ENCODE measurements around the gene SH3BGRL. TPM values are rescaled to one million over a fixed set of nuclear protein-coding genes. Genes with fewer than 3 reads are reported as not detected.
A peak's percentile ranks its signal among the peaks of the same experiment; 100 is the strongest.

SH3BGRL gene
- total RNA-seq (2014; rRNA removed; shearing (Covaris generic)) = 34.2 and 41.8 TPM in 2 replicates

DNA sequence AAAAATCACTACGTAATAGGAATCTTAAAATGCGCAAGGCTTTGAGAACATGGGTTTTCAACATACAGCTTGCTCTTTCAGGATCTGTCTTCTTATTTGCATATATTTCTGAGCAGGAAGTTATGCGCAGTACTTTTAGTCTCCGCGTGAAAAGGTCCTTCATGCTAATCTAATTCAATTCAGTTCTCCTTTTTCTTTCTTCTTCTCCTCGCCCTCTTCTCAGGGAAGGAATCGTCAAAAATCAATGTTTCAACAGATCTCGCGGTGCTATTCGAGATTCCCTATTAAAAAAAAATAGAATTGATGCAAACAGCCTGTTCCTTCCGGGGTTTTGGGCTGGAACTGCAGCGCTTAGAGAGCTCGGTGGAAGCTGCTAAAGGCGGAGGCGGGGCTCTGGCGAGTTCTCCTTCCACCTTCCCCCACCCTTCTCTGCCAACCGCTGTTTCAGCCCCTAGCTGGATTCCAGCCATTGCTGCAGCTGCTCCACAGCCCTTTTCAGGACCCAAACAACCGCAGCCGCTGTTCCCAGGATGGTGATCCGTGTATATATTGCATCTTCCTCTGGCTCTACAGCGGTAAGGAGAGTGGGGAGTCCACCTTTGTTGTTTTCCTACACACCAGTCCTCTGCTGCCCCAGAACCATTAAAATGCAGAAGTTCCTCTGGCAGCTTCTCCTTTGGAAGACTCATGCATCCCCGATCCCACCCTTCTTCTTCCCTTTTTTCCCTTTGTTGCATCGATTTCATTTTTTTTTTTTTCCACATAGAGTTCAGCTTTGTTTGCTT lies at the start of gene SH3BGRL, which contains the start of gene HMGN5:
TSS of gene SH3BGRL (plus strand) at position 432 of the 785 bp plus-strand sequence. CDS start at position 531, 99 bp downstream.
TSS of gene HMGN5 (minus strand) at position 243 of the 785 bp plus-strand sequence. CDS start 80,364 bp downstream, outside the sequence.
- peak; percentile 58 for DNase-seq (ENCODE audit: low spot score)

GRCh38 chrX:81168391-81168790 lies 33.5 kb upstream of the SH3BGRL start:
- no peak for DNase-seq (ENCODE audit: low spot score)

DNA sequence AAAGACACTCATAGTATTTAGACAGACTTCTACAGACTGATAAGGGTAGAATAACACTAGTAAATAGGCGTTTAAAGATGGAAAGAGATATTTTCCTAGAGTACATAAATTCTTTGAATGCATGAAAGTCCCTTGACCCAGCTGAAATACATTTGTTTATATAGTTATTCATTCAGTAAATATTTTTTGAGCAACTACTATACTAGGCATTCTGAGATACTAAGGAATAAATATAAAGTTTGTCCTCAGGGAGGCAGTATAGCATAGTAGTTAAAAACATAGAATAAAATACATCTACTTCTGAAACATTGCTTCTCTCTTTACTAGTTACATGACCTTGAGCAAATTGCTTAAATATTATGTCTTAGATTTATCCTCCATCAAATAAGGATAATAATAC lies 27.6 kb upstream of the SH3BGRL start:
- peak; percentile 0 for DNase-seq (ENCODE audit: low spot score)

GRCh38 chrX:81195259-81195658 lies 6.6 kb upstream of the SH3BGRL start:
- DNase-seq (ENCODE audit: low spot score) = no peak

DNA sequence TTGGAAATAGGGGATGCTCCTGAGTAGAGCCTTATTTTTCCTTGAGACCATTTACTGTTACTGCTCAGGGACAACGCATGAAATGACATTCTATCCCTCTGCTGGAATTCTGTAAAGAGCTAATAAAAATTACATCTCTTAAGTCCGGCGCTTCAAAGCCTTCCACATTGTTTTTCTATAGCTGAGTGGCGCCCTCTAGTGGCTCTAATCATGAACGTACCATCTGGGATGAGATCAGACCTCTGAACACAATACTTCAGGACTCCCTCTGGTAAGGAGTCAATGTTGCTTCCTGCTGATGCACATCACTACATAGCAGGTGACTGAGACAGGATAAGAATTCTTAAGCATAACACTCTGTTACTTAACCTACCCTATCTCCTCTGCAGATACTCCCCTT lies 6.2 kb upstream of the SH3BGRL start:
- DNase-seq (ENCODE audit: low spot score) = peak; percentile 11

- DNase-seq (ENCODE audit: low spot score) = no peak
Measured at GRCh38 chrX:81201071-81201470, 831 bp upstream of the SH3BGRL start.

DNA sequence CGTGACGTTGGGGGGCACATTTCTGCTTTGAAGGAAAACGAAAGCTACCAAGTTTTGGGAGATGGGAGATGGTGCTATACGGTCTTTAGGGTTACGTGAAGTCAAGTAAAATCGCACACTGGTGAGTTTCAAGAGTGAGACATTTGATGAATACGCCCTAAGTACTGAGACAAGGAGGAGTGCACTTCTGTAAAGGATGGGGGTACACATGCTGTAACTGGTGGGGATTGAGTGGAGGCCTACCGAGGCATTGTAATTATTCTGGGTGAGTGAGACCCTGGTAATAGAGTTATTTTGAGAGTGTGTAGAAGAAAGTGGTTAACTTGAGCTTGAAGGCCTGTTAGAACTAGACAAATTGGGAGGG lies 536 bp downstream of the SH3BGRL start:
- DNase-seq (ENCODE audit: low spot score) = no peak

DNA sequence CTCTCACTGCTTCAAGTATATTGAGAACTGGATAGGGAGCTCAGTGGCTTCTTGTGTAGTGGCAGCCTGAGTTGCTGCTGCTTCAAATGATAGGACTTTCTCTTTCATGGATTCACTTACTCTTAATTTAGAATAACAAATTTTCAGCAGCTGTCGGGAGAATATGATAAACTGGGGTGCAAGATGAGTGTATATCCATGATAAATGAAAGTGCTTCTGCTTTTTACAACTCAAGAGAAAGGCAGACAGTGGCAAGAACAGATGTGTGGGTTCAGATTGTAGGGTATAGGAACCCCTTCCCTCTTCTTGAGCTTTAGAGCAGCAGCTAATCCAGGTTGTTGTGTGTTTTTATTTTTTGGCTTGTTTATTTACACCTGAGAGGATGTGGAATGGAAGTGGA lies 1.0 kb downstream of the SH3BGRL start:
- DNase-seq (ENCODE audit: low spot score) = no peak

DNA sequence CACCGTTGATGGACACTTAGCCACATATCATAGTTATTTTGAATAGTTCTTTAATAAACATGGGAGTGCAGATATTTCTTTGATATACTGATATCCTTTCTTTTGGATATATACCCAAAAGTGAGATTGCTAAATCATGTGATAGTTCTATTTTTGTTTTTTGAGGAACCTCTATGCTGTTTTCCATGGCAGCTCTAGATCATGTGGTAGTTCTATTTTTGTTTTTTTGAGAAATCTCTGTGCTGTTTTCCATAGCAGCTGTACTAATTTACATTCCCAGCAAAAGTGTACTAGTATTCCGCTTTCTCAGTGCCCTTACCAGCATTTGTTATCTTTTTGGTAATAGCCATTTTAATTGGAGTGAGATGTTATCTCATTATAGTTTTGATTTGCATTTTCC lies 3.6 kb downstream of the SH3BGRL start:
- no peak for DNase-seq (ENCODE audit: low spot score)

- DNase-seq (ENCODE audit: low spot score) = no peak
Measured at GRCh38 chrX:81206476-81206875, 4.6 kb downstream of the SH3BGRL start.

DNA sequence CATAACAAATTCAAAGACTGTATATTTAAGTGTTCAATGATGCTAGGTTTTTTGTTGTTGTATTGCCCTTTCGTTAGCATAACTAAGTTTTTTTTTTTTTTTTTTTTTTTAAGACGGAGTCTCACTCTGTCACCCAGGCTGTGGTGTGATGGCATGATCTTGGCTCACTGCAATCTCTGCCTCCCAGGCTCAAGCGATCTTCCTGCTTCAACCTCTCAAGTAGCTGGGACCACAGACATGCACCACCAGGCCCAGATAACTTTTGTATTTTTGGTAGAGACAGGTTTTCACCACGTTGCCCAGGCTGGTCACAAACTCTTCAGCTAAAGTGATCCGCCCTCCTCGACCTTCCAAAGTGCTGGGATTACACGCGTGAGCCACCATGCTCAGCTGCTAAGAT lies 7.0 kb downstream of the SH3BGRL start:
- DNase-seq (ENCODE audit: low spot score) = no peak

DNA sequence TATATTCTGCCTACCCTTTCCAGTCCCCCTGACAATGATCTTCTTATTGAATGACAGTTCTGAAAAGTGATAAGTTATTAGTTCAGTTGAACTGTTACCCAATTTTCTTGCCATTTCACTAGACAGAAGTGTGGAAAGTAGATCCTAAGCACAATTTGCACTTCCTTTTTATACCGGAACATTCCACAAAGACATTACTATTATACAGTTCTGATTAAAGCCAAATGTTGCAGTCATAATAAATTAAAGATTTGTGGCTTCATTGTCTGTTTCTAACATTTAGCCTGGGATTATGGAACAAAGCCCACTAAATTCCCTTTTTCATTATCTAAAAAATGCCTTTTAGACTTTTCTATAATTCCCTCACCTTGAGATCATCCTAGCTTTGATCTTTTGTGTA lies 13.8 kb downstream of the SH3BGRL start:
- DNase-seq (ENCODE audit: low spot score) = no peak

DNA sequence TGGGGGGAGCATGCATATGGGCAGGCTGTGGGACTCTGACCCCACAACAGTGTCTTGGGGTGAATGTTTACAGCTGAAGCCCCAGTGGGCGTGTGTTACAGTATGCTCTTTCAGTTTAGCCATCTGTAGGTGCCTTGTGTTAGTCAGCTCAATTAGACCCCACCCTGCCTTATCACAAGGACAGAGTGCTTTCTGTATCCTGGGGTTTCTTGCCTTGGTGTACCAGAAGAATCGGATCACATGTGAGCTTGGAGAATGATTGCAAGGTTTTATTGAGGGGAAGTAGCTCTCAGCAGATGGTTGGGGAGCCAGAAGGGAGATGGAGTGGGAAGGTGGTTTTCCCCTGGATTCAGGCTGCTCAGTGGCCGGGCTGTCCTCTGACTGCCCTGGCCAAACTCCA lies 27.3 kb downstream of the SH3BGRL start:
- DNase-seq (ENCODE audit: low spot score) = no peak

- no peak for DNase-seq (ENCODE audit: low spot score)
Measured at GRCh38 chrX:81229901-81230300, 28.0 kb downstream of the SH3BGRL start.

DNA sequence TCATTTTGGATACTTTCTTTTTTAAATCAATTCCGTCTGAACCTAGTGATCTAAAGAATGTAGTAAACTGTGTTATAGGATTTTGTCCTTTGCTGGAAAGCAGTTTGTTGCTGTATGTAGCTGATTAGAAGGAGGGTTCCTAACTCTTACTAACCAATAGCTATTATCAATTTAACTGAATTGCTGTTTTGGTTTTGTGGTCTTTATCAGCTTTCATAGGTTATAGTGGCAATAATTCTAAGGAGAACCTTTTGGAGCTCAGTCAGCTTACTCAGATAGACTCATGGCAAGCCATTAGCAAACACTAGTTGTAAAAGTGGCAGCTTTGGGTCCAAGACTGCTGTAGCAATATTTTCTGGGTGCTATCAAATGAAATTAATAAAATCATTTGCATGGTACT lies 29.6 kb downstream of the SH3BGRL start:
- DNase-seq (ENCODE audit: low spot score) = no peak

- no peak for DNase-seq (ENCODE audit: low spot score)
Measured at GRCh38 chrX:81232218-81232617, 30.3 kb downstream of the SH3BGRL start.

- no peak for DNase-seq (ENCODE audit: low spot score)
Measured at GRCh38 chrX:81237516-81237915, 35.6 kb downstream of the SH3BGRL start.

DNA sequence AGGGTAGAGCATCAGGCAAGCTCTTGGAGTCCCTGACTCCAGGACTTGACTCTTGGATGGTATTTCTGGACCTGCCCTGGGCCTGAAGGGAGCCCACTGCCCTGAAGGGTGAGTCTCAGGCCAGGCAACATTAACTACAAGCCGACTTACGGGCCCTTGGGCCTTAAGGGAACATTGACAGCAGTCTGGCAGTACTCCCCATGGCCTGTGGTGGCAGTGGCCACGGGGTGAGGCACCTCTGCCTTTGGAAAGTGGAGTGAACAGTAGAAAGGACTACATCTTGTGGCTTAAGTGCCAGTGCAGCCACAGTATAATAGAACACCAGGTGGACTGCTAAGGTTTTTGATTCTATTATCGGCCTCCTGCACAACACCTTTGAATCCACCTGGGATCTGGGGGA lies 36.3 kb downstream of the SH3BGRL start:
- no peak for DNase-seq (ENCODE audit: low spot score)

DNA sequence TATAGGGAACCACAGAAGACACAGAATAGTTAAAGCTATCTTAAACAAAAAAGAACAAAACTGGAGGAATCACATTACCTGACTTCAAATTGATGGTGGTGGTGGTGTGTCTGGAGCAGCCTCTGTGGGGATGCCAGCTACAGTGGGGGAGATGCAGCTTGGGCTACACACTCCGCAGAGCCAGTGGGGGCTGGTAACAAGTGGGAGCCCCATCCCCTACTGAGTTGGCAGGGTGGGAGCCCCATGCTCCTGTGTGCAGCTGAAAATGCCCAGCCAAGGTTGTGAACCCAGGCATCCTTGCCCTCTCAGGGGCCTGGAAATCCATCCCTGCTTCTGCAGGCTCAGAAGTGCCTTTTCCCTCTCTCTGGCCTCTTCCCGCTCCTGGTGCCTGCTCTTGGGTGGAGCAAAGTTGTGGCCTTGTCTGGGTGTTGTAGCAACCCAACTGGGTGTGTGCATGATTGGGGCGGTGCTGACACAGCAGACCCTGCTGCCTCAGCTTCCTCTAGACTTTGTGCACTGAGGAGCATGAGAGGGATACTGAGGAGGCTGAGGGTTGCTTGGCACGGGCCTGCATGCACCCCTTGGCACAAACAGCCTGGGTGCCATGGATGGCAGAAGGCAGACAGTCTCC lies 38.9 kb downstream of the SH3BGRL start:
- DNase-seq (ENCODE audit: low spot score) = no peak

DNA sequence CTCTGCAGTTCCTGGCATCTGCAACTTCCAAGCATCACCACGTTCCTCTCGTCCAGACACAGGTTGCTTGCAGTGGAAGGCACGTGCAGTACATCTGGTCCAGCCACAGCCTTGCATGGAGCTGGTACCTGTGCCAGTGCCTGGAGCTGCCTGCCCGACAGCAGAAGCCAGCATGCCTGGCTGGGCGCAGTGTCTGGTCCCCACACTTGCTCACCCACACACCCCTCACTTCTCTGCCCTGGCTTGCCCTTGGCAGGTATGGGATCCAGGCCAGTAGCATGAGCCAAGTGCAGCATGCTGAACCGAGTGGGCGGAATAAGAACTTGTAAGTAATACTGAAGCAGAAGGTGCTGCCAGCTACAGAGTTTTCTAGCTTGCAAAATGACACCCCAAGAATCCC lies 39.9 kb downstream of the SH3BGRL start:
- no peak for DNase-seq (ENCODE audit: low spot score)

GRCh38 chrX:81255876-81256275 lies 54.0 kb downstream of the SH3BGRL start:
- DNase-seq (ENCODE audit: low spot score) = no peak

- no peak for DNase-seq (ENCODE audit: low spot score)
Measured at GRCh38 chrX:81257817-81258216, 55.9 kb downstream of the SH3BGRL start.

DNA sequence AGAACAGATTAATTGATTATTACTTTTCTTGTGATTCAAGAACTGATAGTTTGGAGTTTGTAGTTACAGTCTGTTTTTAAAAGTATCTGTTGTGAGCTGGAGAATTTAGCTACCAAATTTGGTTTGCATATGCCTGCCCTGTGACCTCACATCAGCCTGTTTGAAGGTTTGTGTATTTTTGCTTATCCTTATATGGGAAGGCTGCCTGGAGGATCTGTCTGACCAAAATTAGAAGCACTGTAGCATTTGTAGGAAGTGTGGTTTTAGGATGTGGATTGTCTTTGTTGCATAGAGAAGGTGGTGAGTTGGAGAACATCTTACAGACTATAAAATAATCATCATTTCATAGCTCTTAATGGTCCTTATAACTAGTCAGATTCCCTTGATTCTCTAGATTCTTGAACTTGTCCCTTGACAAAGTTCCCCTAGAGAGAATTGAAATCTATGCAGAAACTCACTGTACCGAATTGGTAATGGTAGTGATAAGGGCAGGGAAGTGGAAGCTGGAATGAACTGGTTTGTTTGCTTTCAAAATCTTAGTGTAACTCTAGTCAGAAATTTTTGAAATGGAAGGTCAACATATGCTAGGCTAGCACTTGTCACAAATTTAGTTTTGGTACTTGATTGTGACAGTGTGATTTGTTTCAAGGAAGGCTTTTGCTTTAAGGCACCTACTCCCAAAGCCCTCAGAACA lies 57.3 kb downstream of the SH3BGRL start:
- DNase-seq (ENCODE audit: low spot score) = no peak
